Measurements from ENCODE around the gene RHBDL1.

Gene RHBDL1

GRCh38 chr16:721765-722540 is 46.5 kb downstream of the RHBDL1 start:
- DNase-seq (ENCODE audit: low spot score) = no peak

DNA sequence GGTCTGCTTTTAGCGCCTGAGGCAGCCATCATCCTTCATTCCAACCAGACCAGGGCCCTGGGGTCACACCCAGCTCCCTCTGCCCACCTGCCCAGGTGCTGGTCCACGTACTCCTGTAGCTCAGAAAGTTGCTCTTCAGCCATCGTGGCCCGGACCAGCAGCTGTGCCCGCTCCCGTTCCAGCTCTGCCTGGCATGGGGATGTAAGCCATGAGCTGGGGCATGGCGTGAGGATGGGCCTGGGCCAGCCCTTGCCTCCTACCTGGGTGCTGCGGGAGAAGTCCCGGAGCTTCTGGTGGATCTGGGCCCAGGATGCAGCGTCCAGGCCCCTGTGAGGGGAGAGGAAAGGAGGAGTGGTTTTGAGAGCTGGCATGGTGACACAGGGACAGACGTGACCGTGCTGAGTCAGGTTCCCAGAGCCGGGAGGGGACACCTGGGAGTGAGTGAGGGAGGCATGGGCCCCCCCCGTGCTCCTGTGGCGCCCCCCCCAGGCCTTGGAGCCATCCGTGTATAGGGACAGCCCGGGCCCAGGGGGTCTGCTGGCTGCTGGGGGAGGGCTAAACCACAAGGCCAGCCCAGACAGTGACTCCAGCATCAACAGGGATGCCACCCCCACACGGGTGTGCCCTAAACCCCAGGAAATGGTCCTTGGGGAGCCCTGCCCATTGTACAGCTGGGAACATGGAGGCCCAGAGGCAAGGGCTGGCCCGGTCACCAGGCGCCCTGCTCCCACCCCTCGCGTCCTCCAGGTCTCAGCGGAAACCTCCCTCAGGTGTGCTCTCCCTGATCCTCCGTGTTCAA is 47.6 kb downstream of the RHBDL1 start:
- no peak for DNase-seq (ENCODE audit: low spot score)

- no peak for DNase-seq (ENCODE audit: low spot score)
Observed at GRCh38 chr16:723695-724094, 48.2 kb downstream of the RHBDL1 start.

DNA sequence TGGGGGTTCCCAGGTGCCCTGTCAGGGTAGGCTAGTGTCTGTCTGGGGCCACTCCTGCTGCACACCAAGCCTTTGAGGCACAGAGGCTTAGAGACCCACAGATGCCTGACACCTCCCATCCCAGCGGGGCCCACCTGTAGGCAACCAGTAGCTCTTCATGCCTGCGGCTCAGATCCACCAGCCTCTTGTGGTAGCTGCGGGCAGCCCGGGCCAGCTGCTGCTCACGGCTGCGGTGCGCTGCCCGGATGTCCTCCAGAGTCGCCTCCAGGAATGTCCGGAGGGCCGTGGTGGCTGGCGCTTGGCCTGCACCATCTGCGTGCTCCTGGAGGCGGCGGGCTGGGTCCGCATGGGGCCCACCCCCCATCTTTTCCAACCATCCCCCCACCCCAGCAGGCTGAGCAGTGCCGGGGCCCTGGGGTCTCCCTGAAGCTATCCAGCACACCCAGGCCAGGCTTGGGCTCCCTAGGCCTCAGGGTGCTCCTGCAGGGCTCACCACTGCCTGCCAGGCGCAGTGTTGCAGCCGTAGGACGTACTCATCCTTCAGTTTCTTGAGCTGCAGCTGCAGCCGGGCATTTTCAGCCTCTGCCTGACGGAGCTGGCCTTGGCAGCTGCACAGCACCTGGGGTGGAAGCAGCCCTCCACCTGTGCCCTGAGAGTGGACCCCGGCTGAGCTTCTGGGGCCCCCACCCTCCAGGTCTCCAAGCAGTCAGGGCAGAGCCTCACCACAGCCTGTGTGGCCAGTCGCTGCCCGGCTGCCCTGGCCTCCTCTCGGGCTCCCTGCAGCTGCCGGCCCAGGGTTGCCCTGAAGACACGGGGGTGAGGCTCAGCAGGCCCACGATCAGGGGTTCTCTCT is 48.9 kb downstream of the RHBDL1 start:
- DNase-seq (ENCODE audit: low spot score) = no peak

- no peak for DNase-seq (ENCODE audit: low spot score)
Observed at GRCh38 chr16:725041-725376, 49.5 kb downstream of the RHBDL1 start.

GRCh38 chr16:725463-726187 is 50.2 kb downstream of the RHBDL1 start:
- DNase-seq (ENCODE audit: low spot score) = no peak

GRCh38 chr16:726188-726437 is 50.6 kb downstream of the RHBDL1 start:
- DNase-seq (ENCODE audit: low spot score) = no peak

- DNase-seq (ENCODE audit: low spot score) = peak; percentile 81
Observed at GRCh38 chr16:726438-727290, 51.2 kb downstream of the RHBDL1 start, which contains the start of the genes CCDC78 and HAGHL. Gene CCDC78 (minus strand): TSS chr16:726443. CDS start chr16:726367, 76 bp downstream. Gene HAGHL (plus strand): TSS chr16:727106. CDS start chr16:727510, 404 bp downstream.

DNA sequence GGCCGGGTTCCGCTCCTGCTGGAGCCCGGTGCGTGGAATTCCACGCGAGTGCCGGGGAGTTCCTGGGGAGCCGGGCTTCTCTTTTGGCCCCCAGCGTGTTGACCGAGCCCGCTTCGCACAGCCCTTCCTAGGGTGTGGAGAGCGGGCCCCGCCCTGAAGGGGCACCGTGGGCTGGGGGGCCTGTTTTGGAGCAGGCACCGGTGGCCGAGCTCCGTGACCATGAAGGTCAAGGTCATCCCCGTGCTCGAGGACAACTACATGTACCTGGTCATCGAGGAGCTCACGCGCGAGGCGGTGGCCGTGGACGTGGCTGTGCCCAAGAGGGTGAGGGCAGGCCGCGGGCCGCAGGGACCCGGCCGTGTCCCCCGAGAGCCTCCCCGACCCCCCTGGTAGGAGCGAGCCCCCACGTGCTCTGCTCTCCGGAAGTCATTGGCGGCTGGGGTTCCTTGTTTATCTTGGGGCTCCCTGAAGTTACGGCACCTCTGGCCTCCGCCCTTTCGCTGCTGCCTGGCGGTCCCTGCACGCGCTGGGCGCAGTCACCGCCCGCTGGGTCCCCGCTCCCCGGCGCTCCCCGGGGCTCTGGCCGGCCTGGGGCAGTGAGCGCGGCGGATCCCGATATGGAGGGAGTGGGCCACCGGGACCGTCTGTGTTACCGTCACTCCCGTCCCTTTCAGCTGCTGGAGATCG is 52.0 kb downstream of the RHBDL1 start:
- DNase-seq (ENCODE audit: low spot score) = no peak
